Stimulated activated CD8-positive, alpha-beta memory T cell treated with anti-CD3 and anti-CD28 coated beads, Interleukin-4, amount 100 ng/mL, for 4 hours (primary cell): ENCODE measurements around the gene SOHLH2.

Experiments
- DNase-seq, 2 donors: peaks; one replicate each; pipeline ENCODE4 v3.0.0-alpha.2; 2020; ENCODE audit warnings: low read depth in 2 of 2, low spot score in 1 of 2

Gene SOHLH2

DNA sequence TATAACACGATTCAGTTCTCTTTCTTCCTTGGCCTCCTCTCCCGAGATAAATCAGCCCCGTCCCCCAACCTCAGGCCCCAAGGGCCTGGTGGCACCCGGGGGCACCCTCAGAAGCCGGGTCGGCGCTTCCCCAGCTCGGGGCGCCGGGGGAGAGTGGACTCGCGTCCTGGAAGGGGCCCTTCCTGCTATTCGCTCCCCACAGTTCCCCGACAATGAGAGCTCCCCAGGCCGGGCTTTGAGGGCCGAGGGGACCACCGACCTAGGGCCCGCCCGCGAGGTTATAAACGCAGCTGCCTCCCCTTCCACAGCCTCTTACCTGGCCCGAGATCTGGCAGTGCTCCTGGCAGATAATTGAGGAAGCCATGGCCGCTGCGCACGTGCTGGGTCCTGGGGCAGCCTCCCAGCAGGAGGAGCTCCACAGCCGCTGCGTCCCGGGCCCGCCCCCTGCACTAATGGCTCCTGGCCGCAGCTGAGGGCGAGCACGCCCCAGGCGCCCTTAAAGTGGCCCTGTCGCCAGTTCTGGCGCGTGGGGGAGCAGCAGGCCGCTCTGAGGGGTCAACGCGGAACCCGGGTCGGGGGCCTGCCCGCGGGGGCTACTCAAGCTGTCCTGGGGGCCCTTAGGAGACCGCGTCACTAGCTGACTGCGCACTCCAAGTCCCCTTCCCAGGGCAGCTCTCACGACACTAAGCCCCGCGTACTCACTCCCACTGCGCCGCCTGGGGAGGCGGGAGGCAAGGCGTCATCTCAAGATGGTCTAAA is at the start of gene SOHLH2:
SOHLH2 (minus strand) TSS at position 394 of the 759 bp plus-strand sequence; CDS start at position 364, 30 bp downstream.
- DNase-seq, result no peak

- DNase-seq, result no peak
Observed at GRCh38 chr13:36261976-36262375, 47.6 kb upstream of the SOHLH2 start.

DNA sequence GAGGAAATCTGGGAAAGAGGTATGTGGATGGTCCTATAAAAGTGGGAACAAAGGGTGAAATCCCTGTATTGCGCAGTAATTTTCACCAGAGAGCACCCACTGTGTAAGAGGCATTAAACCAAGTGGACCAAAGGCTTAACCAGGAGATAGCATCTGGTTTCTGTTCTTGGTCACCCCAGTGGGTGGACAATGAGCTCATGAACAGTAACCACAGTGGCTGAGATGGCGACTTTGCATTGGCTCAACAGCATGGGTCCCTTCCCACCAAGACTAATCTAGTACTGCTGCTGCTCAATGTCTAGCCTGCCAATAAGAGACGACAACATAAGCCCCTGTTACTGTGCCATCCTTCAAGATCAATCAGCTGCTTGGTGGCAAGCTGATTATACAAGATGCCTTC is 46.7 kb upstream of the SOHLH2 start:
- DNase-seq, result no peak

GRCh38 chr13:36259361-36260137 is 45.2 kb upstream of the SOHLH2 start:
- DNase-seq, result no peak

- no peak for DNase-seq
Observed at GRCh38 chr13:36258831-36259230, 44.5 kb upstream of the SOHLH2 start.

DNA sequence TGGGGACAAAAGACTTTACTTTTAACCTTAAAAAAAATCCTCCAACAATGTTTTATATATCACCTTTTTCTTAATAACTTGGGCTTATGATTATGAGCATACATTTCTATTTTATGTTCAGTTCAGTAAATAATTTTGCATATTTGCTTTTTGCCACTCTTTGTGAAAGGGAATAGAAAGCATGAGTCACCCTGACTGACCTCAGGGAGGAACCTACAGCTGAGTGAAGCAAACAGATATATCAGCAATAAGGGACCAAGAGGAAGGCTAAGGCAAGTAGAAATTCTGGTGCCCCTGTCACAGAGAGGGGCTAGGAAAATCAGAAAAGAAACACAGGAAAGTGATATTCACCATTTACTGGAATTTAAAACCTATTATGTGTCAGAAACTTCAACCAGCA is 37.2 kb upstream of the SOHLH2 start:
- DNase-seq, result no peak

- DNase-seq, result no peak
Observed at GRCh38 chr13:36251017-36251416, 36.7 kb upstream of the SOHLH2 start.

DNA sequence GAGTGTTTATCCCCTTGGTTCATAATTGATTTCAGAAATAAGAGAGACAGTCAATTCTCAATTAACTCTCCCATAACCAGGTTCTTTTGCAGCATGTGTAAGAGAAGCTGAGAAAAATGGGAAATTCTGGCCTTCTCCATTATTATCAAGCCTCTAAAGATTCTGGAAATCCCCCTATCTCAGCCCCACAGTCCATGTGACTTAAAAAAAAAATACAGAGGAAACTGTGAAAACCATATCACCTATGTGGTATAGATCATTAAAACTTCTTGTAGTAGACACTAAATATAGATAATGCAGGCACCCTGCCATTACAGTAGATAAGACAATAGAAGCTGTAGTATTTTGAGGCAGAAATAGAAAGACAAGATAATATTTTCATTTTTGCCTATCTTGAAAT is 34.3 kb upstream of the SOHLH2 start:
- DNase-seq, result no peak

DNA sequence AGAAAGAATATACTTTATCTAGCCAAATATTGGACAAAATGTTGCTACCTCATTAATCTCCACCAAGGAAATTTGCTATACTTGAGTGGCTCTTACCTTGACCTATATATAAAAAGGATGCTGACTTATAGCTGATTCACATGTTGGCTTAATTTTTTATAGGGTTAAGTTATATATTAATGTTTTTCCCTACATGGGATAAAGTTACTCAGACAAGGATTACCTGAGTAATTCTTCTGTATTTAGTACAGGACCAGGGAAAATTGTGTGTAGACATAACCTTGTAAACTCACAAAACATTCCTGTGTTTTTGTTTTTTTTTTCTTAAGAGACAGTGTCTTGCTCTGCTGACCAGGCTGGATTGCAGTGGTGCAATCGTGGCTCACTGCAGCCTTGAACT is 30.6 kb upstream of the SOHLH2 start:
- no peak for DNase-seq

- no peak for DNase-seq
Observed at GRCh38 chr13:36244073-36244472, 29.7 kb upstream of the SOHLH2 start.

- no peak for DNase-seq
Observed at GRCh38 chr13:36242761-36243160, 28.4 kb upstream of the SOHLH2 start.

- DNase-seq, result no peak
Observed at GRCh38 chr13:36231236-36231635, 16.9 kb upstream of the SOHLH2 start.

GRCh38 chr13:36224730-36225129 is 10.4 kb upstream of the SOHLH2 start:
- DNase-seq, result no peak

DNA sequence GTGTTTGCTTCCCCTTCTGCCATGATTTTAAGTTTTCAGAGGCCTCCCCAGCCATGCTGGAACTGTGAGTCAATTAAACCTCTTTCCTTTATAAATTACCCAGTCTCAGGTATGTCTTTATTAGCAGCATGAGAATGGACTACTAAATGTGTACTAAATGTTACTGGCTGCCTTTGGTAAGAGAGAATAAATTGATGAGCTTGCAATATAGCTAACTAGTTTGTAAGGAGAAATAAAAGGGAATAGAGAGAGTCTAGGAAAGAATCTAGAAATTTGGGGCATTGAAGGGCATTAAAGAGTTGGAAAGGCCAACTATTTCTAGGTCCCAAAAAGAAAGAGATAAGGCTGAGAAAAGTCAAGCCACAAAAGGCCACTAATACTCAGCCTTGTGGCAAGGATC is 5.5 kb upstream of the SOHLH2 start:
- DNase-seq, result no peak

- no peak for DNase-seq
Observed at GRCh38 chr13:36217456-36217855, 3.1 kb upstream of the SOHLH2 start.

DNA sequence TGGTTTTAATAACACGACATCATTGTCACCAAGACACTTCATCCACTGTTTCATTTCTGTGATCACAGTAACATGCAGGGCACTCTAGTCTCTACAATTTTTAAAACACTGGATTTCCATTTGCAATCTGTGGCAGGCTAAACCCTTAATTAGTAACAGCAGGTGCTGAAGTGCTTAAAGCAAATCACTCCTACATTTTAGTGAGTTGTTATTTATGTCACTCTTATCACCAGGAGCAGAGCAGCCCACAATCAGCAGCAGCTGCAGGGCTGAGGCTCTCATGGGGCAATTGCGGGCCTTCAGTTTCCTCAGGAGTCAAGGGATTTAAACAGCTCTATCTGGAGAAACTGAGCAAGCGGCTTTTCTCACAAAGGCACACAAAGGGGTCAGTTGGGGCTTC is 1.6 kb downstream of the SOHLH2 start:
- no peak for DNase-seq

- no peak for DNase-seq
Observed at GRCh38 chr13:36211567-36211966, 2.8 kb downstream of the SOHLH2 start.

- no peak for DNase-seq
Observed at GRCh38 chr13:36210738-36211137, 3.6 kb downstream of the SOHLH2 start.

DNA sequence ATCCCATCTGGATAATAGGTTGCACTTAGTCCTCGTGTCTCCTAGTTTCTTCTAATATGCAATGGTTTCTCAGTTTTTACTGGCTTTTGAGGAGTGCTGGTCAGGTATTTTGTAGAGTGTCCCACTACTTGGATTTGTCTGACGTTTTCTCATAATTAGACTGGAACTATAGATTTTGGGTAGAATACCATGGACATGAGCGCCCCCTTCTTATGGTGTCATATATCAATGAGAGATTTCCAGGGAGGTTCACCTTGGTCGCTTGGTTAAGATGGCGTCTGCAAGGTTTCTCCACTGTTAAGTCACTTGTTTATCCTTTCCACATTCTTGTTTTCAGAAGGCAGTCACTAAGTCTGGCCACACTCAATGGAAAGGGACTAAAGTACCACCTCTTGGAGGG is 6.7 kb downstream of the SOHLH2 start:
- no peak for DNase-seq

GRCh38 chr13:36193151-36193855 is 21.1 kb downstream of the SOHLH2 start:
- no peak for DNase-seq

GRCh38 chr13:36192166-36192565 is 22.2 kb downstream of the SOHLH2 start:
- no peak for DNase-seq

GRCh38 chr13:36190771-36191170 is 23.6 kb downstream of the SOHLH2 start:
- DNase-seq, result no peak
